DND-41 (cell line): ENCODE measurements around the gene PBRM1.

Experiments
- EZH2 ChIP-seq: IDR thresholded peaks from 3 replicates; pipeline ENCODE4 v1.6.1; 2012; ENCODE audit warnings: borderline replicate concordance, low read depth, mild to moderate bottlenecking, moderate library complexity, low read length, inconsistent platforms; ENCODE audit not compliant: severe bottlenecking
- TF ChIP-seq, protein P1 (sequence below): IDR thresholded peaks from 2 replicates; pipeline ENCODE4 v1.5.1; 2012; ENCODE audit warnings: borderline replicate concordance, low read length, moderate library complexity, mild to moderate bottlenecking; ENCODE audit not compliant: poor library complexity, severe bottlenecking; ENCODE audit errors: extremely low read depth

DNA sequence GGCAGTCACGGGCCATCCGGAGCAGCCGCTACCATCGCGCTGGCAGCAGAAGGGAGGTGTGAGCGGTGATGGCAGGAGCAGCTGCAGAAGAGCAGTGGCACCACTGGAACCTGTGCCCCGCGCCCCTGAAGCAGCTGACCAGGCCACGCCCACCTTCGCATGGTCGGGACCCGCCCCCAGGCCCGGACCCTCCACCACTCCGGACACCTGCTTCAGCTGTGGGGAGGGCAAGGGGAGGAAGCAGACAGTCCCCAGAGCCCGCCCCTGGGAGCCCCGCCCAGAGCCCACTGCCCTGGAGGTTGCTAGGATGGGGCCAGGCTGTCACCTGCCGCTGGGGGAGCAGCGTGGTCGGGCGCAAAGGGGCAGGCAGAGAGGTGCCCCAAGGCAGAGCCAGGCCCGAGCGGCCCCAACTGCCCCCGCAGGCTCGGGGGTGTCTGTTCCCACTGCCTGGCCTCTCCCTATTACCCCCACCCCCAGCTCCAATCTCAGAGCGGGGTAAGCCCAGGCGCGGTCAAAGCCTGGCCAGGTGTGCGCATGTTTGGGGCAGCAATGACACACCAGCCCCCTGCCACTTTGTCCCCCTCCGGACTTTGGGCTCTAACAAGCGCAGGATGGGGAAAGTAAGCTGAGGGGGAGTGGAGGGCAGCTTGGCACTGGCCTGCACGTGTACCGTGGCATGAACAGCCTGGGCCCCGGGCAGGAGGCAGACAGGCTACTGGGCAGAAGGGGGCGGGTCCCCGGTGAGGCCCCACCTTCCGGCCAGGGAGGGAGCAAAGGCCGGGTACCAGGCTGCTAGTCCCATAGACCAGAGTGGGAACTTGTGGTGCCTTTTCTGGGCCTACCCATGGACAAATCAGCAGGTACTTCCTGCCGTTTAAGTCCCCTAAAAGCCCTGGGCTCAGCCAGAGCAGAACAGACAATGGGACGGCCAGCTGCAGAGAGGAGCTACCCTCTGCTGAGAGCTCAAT lies 28.9 kb upstream of the PBRM1 start:
- TF ChIP-seq, protein P1, sequence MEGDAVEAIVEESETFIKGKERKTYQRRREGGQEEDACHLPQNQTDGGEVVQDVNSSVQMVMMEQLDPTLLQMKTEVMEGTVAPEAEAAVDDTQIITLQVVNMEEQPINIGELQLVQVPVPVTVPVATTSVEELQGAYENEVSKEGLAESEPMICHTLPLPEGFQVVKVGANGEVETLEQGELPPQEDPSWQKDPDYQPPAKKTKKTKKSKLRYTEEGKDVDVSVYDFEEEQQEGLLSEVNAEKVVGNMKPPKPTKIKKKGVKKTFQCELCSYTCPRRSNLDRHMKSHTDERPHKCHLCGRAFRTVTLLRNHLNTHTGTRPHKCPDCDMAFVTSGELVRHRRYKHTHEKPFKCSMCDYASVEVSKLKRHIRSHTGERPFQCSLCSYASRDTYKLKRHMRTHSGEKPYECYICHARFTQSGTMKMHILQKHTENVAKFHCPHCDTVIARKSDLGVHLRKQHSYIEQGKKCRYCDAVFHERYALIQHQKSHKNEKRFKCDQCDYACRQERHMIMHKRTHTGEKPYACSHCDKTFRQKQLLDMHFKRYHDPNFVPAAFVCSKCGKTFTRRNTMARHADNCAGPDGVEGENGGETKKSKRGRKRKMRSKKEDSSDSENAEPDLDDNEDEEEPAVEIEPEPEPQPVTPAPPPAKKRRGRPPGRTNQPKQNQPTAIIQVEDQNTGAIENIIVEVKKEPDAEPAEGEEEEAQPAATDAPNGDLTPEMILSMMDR = no peak
- no peak for TF ChIP-seq EZH2
